Colonic mucosa (tissue), 4 donors: ENCODE results near the gene IQSEC2. TPM values are rescaled to one million over a fixed set of nuclear protein-coding genes. Genes with fewer than 3 reads are reported as not detected.

Experiments
- DNase-seq: peaks from one replicate; pipeline ENCODE4 v3.0.0-alpha.2; 2020
- H3K27ac ChIP-seq: fragments of 200-600 bp; one replicate; pipeline ENCODE4 v1.8.0; 2021
- H3K27me3 ChIP-seq: fragments of 200-600 bp; one replicate; pipeline ENCODE4 v1.8.0; 2021
- H3K36me3 ChIP-seq: fragments of 200-600 bp; one replicate; pipeline ENCODE4 v1.8.0; 2021
- H3K4me1 ChIP-seq: fragments of 200-600 bp; one replicate; pipeline ENCODE4 v1.8.0; 2021; ENCODE audit warnings: mild to moderate bottlenecking
- H3K4me3 ChIP-seq: fragments of 200-600 bp; one replicate; pipeline ENCODE4 v1.8.0; 2021
- H3K9ac ChIP-seq, 2 donors: one replicate each; pipeline ENCODE4 v1.7.0; 2013; ENCODE audit warnings: control low read depth in 2 of 2, low read depth in 2 of 2, low read length in 2 of 2
- H3K9me3 ChIP-seq: fragments of 200-600 bp; one replicate; pipeline ENCODE4 v1.8.0; 2021
- CTCF ChIP-seq: fragments of 200-600 bp; IDR thresholded peaks from one replicate; pipeline ENCODE4 v1.8.0; 2022; ENCODE audit warnings: antibody characterized with exemption, mild to moderate bottlenecking
- intact Hi-C: fragments of 100-400 bp; cut with DNase I; formaldehyde crosslinking; loops from one replicate; pipeline ENCODE4 v1.14.1; 2022
- total RNA-seq, 2 donors: library from RNA; stranded (reverse); fragmentation: NEBNext Ultra II Directional in 1 of 2; extraction: Animal tissue kit (Norgen Biotek cat#: 25700) in 1 of 2; gene quantifications; one replicate each; pipeline ENCODE4 v1.2.1, GENCODE V29; 2021
- donor health status: healthy.
- donor health status: DM: no; HTN: no; CAD: no.
- donor health status: DM: no; HTN: no; CAD: no.

Gene IQSEC2
- total RNA-seq, 2 donors from 2014 or later: 23.1 to 26.1 TPM

DNA sequence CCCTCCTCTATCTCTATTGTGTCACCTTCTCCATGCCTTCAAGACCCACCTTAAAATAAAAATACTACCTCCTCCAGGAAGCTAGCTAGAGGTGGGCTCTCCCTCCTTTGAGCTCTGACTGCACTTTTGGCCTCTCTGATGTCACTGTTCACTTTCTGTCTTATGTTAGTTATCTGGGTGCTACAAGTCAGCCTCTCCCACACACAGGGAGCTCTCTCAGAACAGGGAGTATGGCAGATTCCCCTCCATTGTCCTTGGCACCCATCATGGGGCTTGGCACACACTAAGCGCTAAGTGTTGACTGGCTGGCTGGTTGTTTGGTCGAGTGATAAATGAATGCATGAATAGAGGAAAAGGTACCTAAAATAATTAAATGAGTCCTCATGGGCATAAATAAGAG, 35.2 kb downstream of the IQSEC2 start:
- no peak for DNase-seq
- Histone ChIP-seq H3K27me3 (no peaks in the 10 kb centered on the region), H3K9me3 (no peaks in the 10 kb centered on the region), H3K36me3 (no peaks in the 10 kb centered on the region), H3K4me3 (no peak overlapping the region), H3K27ac (no peak overlapping the region), H3K9ac (no peak overlapping the region), H3K4me1 (no peaks in the 10 kb centered on the region)
- intact Hi-C loops: no loop called here
- no peak for TF ChIP-seq CTCF

DNA sequence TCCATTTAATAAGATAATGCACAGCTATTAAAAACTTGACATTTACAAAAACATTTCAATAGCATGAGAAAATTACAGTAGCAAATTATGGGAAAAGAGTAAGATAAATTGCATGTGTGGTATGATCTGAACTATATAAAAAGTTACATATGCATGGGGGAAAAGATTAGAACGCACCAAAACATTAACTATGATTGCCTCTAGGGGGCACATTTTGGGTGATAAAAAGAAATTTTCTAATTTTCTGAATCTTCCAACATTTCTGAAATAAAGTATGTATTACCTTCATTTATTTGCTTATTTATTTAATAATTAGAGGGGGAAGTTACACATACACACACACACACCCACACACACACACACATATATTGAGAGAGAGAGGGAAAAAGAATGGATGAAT, 36.8 kb downstream of the IQSEC2 start:
- Histone ChIP-seq H3K4me1 (no peaks in the 10 kb centered on the region), H3K36me3 (no peaks in the 10 kb centered on the region), H3K27me3 (no peaks in the 10 kb centered on the region), H3K27ac (no peak overlapping the region), H3K9me3 (no peaks in the 10 kb centered on the region), H3K9ac (no peak overlapping the region), H3K4me3 (no peak overlapping the region)
- DNase-seq: no peak
- no peak for TF ChIP-seq CTCF
- intact Hi-C loops: no loop called here

GRCh38 chrX:53242310-53242709, 39.1 kb downstream of the IQSEC2 start:
- Histone ChIP-seq H3K9ac (no peak overlapping the region), H3K4me1 (no peaks in the 10 kb centered on the region), H3K36me3 (no peaks in the 10 kb centered on the region), H3K9me3 (no peaks in the 10 kb centered on the region), H3K27ac (no peak overlapping the region), H3K4me3 (no peak overlapping the region), H3K27me3 (no peaks in the 10 kb centered on the region)
- no peak for DNase-seq
- no peak for TF ChIP-seq CTCF
- intact Hi-C loops: no loop called here

DNA sequence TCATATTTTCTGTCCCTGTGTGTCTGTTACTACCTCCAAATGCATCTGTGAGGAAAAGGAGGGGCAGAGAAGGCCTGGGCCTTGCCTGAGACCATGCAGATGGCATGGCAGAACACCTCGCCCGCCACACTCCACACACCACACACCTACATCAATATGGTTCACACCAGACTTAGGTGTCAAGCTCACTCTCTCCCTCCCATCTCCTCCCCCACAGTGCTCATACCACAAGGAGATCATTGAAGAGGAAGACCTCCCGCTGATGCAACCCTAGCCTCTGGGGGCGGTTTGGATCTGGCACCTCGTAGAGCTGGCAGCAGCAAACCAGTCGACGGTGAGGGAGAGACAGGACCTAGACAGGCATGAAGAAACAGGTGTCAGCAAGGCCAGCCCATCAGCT, 39.8 kb downstream of the IQSEC2 start:
- H3K36me3 ChIP-seq: no peaks in the 10 kb centered on the region
- H3K27me3 ChIP-seq: no peaks in the 10 kb centered on the region
- H3K27ac ChIP-seq: no peak overlapping the region
- no peak overlapping the region for H3K9ac ChIP-seq
- H3K9me3 ChIP-seq: no peaks in the 10 kb centered on the region
- no peaks in the 10 kb centered on the region for H3K4me1 ChIP-seq
- no peak for TF ChIP-seq CTCF
- no peak overlapping the region for H3K4me3 ChIP-seq
- DNase-seq: no peak
- intact Hi-C loops: no loop called here

GRCh38 chrX:53239474-53239873, 41.9 kb downstream of the IQSEC2 start:
- H3K4me1 ChIP-seq: no peaks in the 10 kb centered on the region
- no peak overlapping the region for H3K27ac ChIP-seq
- no peak overlapping the region for H3K9ac ChIP-seq
- no peaks in the 10 kb centered on the region for H3K36me3 ChIP-seq
- no peak for TF ChIP-seq CTCF
- no peaks in the 10 kb centered on the region for H3K9me3 ChIP-seq
- no peaks in the 10 kb centered on the region for H3K27me3 ChIP-seq
- DNase-seq: no peak
- intact Hi-C loops: no loop called here
- H3K4me3 ChIP-seq: no peak overlapping the region

DNA sequence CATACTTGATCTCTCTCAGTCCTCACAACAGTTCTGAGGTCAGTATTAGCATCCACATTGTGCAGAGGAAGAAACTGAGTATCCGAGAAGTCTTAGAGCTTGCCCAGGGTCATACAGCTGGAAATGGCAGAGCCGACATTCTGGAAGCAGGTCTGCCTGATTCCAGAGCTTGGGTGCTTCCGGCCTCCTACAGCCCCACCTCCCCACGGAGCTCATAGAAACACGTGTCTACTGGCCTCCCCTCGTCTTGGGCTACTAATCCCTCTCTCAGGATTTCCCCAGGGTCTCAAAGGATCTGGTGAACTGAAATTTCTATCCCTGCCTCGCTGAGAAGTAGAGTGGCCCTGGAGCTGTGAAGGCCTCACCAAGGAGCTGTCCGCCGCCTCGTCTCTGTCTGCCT, 44.3 kb downstream of the IQSEC2 start:
- DNase-seq: no peak
- Histone ChIP-seq H3K27ac (no peak overlapping the region), H3K36me3 (no peaks in the 10 kb centered on the region), H3K27me3 (no peaks in the 10 kb centered on the region), H3K4me1 (no peaks in the 10 kb centered on the region), H3K4me3 (no peak overlapping the region), H3K9me3 (no peaks in the 10 kb centered on the region), H3K9ac (no peak overlapping the region)
- intact Hi-C loops: no loop called here
- TF ChIP-seq CTCF: no peak
